Glomerular visceral epithelial cell (primary cell): ENCODE measurements around the gene USP34.

Experiments
- DNase-seq: peaks from one replicate; pipeline ENCODE4 v3.0.0-alpha.2; 2016; ENCODE audit errors: extremely low spot score

USP34 gene

DNA sequence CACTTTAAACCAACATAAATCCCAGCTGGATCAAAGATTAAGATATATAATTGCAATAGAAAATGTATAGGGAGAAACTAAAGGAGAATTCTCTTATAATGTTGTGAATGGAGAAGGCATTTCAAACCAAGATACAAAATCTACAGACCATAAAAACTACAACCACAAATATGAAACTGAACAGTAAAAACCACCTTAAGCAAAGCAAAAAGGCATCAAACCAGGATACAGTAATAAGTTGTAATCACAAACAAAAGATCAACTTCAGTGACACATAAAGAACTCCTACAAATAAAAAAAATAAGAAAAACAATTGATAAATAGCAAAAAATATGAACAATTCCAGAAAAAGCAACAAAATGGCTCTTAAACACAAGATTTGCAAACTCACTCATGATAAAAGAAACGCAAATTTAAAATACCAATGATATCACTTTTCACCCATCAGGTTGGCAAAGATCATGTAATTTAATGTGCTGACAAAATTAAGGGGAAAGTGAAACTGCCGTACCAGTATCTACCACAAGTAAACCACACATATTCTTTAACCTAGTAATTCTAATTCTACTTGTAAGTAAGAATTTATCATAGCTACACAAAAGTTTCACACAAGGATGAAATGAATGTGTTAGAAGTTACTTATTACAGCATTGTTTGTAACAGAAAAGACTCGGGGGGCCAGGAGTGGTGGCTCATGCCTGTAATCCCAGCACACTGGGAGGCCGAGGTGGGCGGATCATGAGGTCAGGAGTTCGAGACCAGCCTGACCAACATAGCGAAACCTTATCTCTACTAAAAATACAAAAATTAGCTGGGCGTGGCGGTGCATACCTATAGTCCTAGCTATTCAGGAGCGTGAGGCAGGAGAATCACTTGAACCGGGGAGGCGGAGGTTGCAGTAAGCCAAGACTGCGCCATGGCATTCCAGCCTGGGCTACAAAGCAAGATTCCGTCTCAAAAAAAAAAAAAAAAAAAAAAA, 101.9 kb downstream of the USP34 start:
- no peak for DNase-seq

GRCh38 chr2:61367177-61367576, 103.7 kb downstream of the USP34 start:
- DNase-seq, result no peak

DNA sequence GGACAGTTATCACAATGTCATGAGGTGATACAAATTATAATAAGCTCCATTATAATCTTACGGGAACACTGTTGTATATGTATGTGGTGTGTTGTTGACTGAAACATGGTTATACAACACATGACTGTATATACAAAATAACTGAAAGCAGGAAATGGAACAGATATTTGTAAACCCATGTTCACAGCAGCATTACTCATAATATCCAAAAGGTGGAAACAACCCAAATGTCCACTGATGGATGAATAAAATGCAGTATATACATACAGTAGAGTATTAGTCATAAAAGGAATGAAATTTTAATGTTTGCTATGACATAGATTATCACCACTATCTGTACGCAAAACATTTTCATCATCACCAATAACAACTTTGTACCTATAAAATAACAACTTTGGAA, 107.3 kb downstream of the USP34 start:
- no peak for DNase-seq

- DNase-seq, result no peak
Observed at GRCh38 chr2:61362873-61363272, 108.0 kb downstream of the USP34 start.

DNA sequence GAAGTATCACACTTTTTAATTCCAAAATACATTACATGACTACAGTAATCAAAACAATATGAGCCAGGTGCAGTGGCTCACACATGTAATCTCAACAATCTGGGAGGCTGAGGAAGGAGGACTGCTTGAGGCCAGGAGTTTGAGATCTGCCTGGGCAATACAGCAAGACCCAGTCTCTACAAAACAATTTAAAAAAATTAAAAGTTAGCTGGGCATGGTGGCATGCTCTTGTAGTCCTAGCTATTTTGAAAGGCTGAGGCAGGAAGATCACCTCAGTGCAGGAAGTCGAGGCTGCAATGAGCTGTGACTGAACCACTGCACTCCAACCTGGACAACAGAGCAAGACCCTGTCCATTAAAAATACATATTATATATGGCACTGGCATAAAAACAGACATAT, 109.8 kb downstream of the USP34 start:
- no peak for DNase-seq

DNA sequence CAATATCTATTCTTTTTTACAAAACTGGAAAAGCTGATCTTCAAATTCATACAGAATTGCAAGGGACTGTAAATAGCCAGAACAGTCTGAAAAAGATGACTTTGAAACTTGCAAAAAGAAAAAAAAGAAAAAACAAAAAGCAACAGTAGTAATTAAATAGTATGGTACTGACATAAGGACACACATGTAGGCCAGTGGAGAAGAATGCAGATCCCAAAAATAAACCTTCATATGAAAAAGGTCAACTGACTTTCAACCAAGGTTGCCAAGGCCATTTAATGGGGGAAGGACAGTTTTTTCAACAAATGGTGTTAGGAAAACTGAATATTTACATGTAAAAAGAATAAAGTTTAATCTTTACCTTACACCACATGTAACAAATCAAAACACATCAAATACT, 111.8 kb downstream of the USP34 start:
- DNase-seq, result no peak

DNA sequence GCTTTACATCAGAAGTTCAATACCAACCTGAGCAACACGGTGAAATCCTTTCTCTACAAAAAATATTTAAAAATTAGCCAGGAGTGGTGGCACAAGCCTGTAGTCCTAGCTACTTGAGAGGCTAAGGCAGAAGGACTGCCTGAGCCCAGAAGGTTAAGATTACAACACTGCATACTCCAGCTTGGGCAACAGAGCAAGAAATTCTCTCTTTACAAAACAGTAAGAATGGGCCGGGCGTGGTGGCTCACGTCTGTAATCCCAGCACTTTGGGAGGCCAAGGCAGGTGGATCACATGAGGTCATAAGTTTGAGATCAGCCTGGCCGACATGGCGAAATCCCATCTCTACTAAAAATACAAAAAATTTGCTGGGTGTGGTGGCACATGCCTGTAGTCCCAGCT, 113.2 kb downstream of the USP34 start:
- no peak for DNase-seq

DNA sequence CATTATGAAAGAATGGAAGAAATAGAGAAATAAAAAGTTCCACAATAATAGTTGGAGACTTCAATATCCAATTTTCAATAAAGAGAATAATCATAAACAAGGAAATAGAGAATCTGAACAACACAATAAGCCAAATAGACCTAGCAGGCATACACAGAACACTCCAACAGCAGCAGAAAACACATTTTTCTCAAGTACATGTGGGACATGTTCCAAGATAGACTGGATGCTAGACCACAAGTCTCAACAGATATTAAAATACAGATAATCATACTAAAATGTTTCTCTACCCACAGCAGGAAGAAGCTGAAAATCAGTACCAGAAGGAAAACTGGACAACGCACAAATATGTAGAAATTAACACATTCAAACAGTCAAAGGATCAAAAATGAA, 113.9 kb downstream of the USP34 start:
- DNase-seq, result no peak

DNA sequence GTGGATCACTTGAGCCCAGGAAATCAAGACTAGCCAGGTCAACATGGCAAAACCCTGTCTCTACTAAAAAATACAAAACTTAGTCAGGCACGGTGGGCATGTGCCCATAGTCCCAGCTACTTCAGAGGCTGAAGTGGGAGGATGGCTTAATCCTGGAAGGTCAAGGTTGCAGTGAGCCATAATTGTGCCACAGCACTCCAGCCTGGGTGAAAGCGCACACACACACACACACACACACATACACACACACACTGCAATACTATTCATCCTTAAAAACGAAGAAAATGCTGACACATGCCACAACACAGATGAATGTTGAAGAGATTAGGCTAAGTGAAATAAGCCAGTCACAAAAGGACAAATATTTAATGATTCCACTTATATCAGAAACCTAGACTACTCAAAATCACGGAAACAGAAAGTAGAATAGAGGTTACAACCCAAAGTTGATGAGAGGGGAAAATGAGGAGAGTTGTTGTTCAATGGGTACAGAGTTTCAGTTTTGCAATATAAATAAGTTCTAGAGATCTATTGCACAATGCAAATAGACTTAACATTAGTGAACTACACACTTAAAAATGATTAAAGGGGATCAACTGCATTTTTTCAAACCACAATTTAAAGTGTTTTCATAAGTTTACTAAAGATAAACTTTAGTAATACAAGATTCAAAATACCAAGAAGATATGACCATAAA, 114.5 kb downstream of the USP34 start:
- DNase-seq, result no peak

DNA sequence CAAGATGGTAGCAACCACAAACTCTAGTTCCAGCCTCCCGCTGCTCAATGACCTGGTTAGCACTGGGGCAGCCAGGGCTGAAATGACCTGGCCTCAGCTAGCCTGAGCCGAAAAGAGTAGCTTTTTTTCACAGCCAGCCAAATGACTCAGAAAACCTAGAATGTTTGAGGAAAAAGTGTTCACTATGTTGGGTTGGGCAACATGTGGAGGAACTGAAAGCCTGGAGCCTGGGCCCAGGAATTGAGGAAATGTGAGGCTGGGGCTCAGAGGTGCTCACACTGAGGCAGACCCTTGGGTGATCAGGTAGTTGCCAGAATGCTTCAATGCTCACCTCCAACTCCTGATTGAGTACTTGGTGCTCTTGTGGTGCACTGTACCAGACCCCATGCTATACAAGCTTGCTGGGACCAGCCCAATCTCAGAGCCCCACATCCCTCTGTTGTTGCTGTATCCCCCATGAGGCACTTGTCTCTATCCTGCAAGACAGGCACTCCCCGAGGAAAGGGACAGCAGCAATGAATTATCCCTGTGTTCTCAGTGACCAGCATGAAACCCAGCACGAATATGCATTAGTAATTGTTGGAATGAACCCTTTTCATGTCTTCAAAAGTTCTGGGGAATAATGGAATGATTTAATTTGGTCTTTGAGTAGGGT, 116.2 kb downstream of the USP34 start:
- no peak for DNase-seq

DNA sequence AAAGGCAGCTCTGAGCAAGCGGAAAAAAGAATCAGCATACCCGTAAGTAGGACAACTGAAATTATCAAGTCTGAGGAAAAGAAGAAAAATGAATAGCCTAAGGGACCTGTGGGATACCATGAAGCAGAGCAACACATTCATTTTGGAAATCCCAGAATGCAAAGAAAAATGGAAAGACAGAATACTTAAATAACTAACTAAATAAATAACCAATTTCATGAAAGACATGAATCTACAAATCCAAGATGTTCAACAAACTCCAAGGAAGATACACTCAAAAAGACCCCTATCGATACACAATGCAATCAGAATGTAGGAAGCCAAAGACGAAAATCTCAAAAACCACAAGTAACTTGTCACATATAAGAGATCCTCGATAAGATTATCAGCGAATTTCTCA, 117.0 kb downstream of the USP34 start:
- DNase-seq, result no peak

GRCh38 chr2:61350777-61351176, 120.1 kb downstream of the USP34 start:
- DNase-seq, result no peak

GRCh38 chr2:61343141-61343540, 127.7 kb downstream of the USP34 start:
- no peak for DNase-seq

DNA sequence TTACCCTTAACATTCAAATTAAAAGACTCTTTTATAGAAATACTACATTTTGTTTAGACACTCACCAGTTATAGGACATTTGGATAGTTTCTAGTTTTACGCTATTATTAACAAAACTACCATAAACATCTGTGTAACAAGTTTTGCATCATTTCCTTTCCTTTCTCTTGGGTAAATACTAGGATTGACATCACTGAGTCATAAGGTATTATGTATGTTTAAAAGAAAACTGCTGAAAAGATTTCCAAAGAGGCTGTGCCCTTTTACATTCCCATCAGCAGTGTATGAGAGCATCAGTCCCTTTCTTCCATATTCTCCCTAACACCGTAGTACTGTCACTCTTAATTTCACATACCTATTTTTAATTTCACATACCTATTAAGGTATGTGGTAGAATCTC, 130.6 kb downstream of the USP34 start:
- DNase-seq, result no peak

DNA sequence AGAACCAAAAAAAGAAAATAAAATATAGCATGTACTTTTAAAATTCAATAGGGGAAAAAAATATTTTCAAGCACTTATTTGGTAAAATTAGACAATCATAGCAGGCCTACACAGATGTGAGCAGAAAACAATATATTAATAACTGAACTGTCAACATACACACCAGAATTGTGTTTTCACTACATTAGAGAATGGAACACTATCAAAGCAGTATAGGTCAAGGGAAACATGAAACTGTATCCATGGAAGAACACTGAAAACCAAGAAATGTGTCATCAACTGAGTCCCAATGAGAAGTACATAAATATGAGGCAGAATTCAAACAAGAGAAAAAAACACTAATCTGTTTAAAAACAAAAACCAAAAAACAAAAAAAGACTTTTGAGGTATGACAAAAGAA, 132.4 kb downstream of the USP34 start:
- no peak for DNase-seq

DNA sequence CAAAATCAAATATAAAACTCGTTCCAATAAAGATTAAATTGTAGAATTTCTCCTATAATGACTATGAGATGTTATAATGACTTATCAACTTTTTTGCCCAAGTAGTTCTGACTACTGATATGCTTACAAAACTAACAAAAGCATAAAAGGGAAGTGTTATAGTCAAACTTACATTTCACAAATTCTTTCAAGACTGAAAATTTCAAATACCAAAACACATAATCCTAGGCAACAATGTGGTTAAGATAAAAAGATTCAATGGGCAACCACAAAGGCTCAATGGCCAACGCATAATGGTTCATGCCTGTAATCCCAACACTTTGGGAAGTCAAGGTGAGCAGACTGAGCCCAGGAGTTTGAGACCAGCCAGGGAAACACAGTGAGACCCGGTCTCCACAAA, 135.7 kb downstream of the USP34 start:
- DNase-seq, result no peak

GRCh38 chr2:61334466-61334865, 136.4 kb downstream of the USP34 start:
- no peak for DNase-seq

- no peak for DNase-seq
Observed at GRCh38 chr2:61328707-61329251, 142.1 kb downstream of the USP34 start.

- DNase-seq, result no peak
Observed at GRCh38 chr2:61327173-61327572, 143.7 kb downstream of the USP34 start.

GRCh38 chr2:61326423-61326822, 144.5 kb downstream of the USP34 start:
- DNase-seq, result no peak

DNA sequence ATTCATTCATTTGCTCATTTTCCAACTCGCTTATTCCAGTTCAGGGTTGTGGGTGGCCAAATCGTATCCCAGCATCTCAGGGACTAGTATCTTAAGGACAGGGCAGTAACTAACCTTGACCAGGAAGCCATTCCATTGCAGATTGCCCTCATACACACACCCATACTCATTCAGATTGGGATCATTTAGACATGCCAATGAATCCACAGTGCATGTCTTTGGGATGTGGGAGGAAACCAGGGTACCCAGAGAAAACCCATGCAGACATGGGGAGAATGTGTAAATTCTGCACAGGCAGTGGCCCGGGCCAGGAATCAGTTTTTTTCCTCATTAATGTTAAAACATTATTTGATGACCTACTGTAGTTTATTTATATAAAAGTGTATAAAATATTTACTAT, 150.7 kb downstream of the USP34 start:
- no peak for DNase-seq

DNA sequence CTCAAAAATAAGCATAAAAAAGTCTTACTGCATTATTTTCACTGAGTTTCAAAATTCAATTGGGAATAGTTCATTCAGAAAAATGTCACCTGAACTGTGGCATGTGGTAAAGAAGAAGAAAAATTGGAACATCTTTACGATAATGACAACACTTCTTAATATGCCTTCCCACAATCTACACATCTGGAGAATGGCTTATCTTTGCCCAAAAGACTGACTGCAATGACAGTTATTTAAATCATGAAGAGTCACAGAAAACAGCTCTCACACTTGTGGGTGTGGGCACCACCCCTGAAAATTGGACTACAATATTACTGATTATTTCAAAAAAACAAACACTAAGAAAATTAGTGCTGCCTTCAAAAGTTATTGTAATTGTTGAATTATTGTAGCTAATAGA, 152.3 kb downstream of the USP34 start:
- DNase-seq, result no peak
